GM18526 (cell line): ENCODE measurements around the gene TTC28.

Source experiments
- POLR2A ChIP-seq: IDR thresholded peaks from 3 replicates; pipeline ENCODE4 v1.6.1; 2011; ENCODE audit not compliant: insufficient read length; ENCODE audit errors: extremely low read depth

TTC28 gene

GRCh38 chr22:28053896-28054818, 625.5 kb downstream of the TTC28 start:
- TF ChIP-seq POLR2A = no peak

- TF ChIP-seq POLR2A = no peak
Measured at GRCh38 chr22:28052825-28053269, 626.8 kb downstream of the TTC28 start.

GRCh38 chr22:28051787-28052356, 627.8 kb downstream of the TTC28 start:
- no peak for TF ChIP-seq POLR2A

DNA sequence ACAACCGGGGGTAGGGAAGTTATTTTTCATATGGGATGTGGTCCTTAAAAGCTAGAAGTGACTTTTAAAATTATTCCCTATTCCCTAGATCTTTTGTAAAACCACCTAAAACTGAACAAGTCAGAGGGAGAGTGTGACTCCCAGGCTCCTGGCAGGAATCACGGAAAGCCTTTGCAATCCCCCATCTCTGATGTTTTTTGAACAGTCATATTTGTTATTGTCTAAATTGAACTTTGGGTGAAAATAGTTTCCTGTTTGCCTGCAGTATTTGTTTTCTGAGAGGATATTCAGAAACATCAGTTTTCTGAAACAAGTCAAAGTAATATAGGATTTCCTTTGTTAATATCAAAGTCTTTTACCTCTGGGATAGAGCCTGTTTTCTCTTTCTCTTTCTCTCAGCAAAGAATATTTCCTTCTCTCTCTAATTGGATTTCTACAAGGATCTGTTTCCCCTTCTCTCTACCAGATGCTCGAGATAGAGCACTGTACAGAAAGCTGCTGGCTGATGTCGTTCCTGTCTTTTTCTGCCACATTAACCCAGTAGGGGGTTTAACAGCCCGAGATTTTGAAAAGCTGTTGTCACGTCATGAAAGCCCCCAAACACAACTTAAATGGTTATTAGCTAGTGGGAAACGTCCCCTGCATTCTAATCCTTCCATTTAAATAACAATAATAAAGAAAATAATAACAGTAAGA, 628.4 kb downstream of the TTC28 start:
- TF ChIP-seq POLR2A = no peak

- no peak for TF ChIP-seq POLR2A
Measured at GRCh38 chr22:28048529-28048928, 631.1 kb downstream of the TTC28 start.

DNA sequence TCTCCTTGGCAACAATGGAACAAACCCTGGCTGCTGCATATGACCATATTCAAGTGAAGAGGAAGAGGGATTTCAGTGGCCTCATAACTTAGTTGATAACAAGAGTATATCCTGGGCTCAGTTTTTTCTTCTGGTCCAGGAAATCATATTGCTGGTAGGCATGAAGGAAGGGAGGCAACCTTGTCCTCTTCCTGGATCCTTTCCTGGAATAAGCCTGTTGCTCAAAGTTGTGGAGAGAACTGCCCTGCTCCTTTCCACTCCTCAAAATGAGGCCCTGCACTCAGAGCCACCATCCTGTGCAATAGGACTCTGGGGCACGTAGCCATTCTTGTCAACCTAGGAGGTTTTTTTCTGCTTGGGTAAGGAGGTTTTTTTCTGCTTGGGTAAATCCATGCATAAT, 631.9 kb downstream of the TTC28 start:
- TF ChIP-seq POLR2A = no peak

GRCh38 chr22:28046100-28046499, 633.5 kb downstream of the TTC28 start:
- TF ChIP-seq POLR2A = no peak

- no peak for TF ChIP-seq POLR2A
Measured at GRCh38 chr22:28044546-28045173, 635.0 kb downstream of the TTC28 start.

DNA sequence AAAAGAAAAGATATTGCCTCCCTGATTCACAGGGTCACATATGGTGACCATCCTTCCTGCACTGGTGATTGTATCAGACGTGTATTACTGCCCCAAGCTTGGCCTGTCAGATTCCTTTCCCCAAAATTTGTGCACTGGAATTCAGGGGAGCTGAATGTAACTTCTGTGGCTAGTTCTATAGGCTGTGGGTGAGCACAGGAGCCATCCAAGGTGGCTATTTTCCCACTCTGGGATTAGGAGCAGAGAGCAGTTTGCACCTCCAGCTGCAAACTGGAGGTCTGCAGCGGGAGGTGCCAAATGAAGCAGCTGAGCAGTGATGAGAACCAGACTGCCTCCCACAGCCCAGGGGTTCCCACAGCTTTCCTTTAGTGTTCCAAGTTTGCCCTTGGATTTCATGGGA, 636.4 kb downstream of the TTC28 start:
- no peak for TF ChIP-seq POLR2A

DNA sequence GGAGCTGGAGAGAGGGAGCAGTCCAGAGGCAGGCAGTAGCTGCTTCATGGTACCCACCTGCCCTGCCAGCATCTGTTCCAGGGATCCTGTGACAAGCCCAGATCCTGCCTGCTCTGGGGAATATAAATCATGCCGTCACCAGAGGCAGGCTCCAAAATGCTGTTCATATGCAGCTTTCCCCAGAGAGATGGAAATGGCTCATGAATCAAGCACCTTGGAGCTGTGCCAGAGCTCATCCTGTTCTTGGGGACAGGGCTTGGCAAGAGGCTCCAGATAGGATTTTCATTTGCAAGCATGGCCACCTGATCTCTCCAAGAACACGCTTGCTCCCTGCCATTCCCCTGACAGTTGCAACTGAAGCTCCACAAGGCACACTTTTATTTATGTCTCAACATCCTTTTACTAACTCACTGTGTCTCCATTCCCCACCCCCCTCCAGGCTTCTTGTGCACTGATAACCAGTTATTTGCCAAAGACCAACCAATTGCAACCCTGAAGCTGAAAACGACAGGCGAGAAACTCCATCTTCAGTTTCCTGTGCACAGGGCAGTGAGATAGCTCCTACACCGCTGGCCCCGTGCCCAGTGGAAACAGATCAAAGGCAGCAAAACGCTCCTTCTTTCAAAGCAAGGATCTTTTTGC, 644.8 kb downstream of the TTC28 start:
- TF ChIP-seq POLR2A = no peak

DNA sequence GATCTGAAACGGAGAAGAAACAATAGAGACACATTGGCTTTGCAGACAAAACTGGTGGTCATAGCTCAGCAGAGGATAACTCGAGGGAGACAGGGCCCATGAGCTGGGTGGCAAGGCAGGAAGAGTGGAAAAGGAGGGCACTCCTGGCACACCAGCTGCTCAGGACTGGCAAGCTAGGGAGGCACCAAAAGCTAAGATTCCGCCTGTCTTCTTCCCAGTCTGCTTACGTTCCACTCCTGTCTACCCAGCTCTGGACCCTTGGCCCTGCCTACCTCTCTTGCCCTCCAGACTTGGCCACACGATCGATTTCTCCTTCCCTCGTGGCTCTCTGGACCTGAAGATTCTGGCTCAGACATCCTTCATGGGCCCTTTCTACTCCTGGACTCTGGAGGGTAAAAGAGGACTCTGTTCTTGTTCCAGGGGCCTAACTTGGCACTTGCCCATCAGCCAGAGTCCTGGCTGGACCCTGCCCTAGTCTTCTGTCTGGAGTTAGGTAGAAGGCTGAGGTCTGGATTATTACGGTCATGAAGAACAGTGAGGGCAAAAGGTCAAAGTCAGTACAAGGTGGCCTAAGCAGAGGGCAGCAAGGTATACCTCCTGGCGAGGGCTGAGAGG, 645.4 kb downstream of the TTC28 start:
- TF ChIP-seq POLR2A = no peak

DNA sequence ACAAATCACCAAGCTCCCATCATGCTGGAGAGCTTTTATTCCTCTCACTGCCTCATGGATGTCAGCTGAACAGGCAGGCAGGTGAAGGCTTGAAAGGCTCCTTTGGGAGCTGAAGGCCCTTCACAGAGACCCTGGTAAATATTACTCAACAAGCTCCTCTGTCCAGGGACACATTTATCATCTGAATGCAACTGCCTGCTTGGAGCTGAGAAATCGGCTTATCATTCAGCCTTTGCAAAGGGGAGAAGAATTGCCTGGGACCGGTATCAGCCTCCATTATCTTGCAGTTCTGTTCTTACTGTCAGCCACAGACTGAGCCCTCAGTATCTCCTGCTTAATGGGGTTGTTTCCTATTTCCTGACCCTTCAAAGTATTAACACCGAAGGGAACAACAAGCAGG, 646.8 kb downstream of the TTC28 start:
- no peak for TF ChIP-seq POLR2A

- TF ChIP-seq POLR2A = no peak
Measured at GRCh38 chr22:28031383-28031922, 648.2 kb downstream of the TTC28 start.

GRCh38 chr22:28030473-28030872, 649.2 kb downstream of the TTC28 start:
- TF ChIP-seq POLR2A = no peak

DNA sequence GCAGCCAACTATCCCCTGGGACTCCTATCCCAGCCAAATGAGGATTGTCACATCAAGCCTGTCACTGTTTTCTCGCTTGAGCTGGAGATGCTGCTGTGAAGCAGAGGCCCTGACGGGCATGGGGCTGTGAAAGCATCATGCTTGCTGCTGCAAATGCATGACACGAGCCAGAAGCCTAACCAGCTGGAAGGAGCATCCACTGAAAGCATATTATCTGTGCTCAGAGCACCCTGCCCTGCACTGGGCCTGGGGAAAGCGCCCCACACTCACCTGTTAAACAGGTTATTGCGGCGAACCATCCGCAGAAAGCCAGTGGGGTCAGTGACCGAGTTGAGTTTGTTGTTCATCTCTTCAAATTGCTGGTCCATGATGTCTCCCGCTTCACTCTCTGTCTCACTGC, 649.7 kb downstream of the TTC28 start:
- TF ChIP-seq POLR2A = no peak
